Tibial nerve (tissue), 4 donors: ENCODE results near the gene RPL29. TPM values are rescaled to one million over a fixed set of nuclear protein-coding genes. Genes with fewer than 3 reads are reported as not detected.

Experiments used
- DNase-seq, 2 donors: peaks; one replicate each; pipeline ENCODE4 v3.0.0-alpha.2; 2019; ENCODE audit warnings: low spot score in 2 of 2
- H3K27ac ChIP-seq, 4 donors: fragments of 200-600 bp; sonication (generic) in 3 of 4; one replicate each; pipeline ENCODE4 v1.5.1; 2017 to 2019; ENCODE audit warnings: mild to moderate bottlenecking in 1 of 4
- H3K27me3 ChIP-seq, 2 donors: fragments of 200-600 bp; sonication (generic) in 1 of 2; one replicate each; pipeline versions ENCODE4 v1.5.1 to v1.6.0; 2017 to 2019
- H3K36me3 ChIP-seq, 3 donors: fragments of 200-600 bp; sonication (generic); one replicate each; pipeline ENCODE4 v1.5.1; 2018 to 2019
- H3K4me1 ChIP-seq, 4 donors: fragments of 200-600 bp; sonication (generic) in 3 of 4; one replicate each; pipeline ENCODE4 v1.5.1; 2017 to 2019
- H3K4me3 ChIP-seq, 4 donors: fragments of 200-600 bp; sonication (generic) in 3 of 4; one replicate each; pipeline ENCODE4 v1.5.1; 2017 to 2019; ENCODE audit warnings: mild to moderate bottlenecking in 1 of 4, moderate library complexity in 1 of 4
- H3K9me3 ChIP-seq, 4 donors: fragments of 200-600 bp; sonication (generic) in 3 of 4; one replicate each; pipeline ENCODE4 v1.5.1; 2017 to 2019
- CTCF ChIP-seq, 5 experiments: fragments of 200-600 bp in 3 of 5; fragments of 450-650 bp in 2 of 5; sonication (generic) in 3 of 5; IDR thresholded peaks; one replicate each; pipeline ENCODE4 v1.5.1; 2016 to 2019; ENCODE audit warnings: antibody characterized with exemption in 5 of 5, mild to moderate bottlenecking in 3 of 5, moderate library complexity in 2 of 5
- EP300 ChIP-seq, 2 donors: sonication (generic); formaldehyde crosslinking; IDR thresholded peaks; one replicate each; pipeline ENCODE4 v1.6.1; 2017; ENCODE audit warnings: antibody characterized with exemption in 2 of 2, mild to moderate bottlenecking in 1 of 2
- POLR2A ChIP-seq, 2 donors: fragments of 450-650 bp; IDR thresholded peaks; one replicate each; pipeline ENCODE4 v1.6.1; 2017; ENCODE audit warnings: antibody characterized with exemption in 2 of 2, mild to moderate bottlenecking in 2 of 2, moderate library complexity in 2 of 2
- WGBS, 2 donors: methylation state at CpG; one replicate each; pipeline ENCODE4 v1.1.5; 2018; 5-methylcytosine and 5-hydroxymethylcytosine counted together
- total RNA-seq, 4 donors: library from RNA; depleted of rRNA; stranded (reverse); fragments of >200 nt; gene quantifications; one replicate each; pipeline ENCODE4 v1.1.0, GENCODE V29; 2016

Gene RPL29
- total RNA-seq, 4 donors from 2014 or later, result 809 to 1,472 (median 1,336) TPM

- TF ChIP-seq EP300 (IDR thresholded peaks at IDR 0.05) (no peak), POLR2A (IDR thresholded peaks at IDR 0.05) (no peak), CTCF (IDR thresholded peaks at IDR 0.05) (no peak)
- H3K9me3 ChIP-seq, result no peaks in the 10 kb centered on the region
- no peak for DNase-seq
- H3K4me1 ChIP-seq, result peaks cover 0 to 28% (median 9%) of the 10 kb centered on the region in 4 donors
- no peaks in the 10 kb centered on the region for H3K27me3 ChIP-seq
- H3K36me3 ChIP-seq, result no peaks in the 10 kb centered on the region
- no peak overlapping the region for H3K4me3 ChIP-seq
- H3K27ac ChIP-seq, result no peak overlapping the region
- 82 to 94% methylated on average over 6 of the region's 6 CpGs for WGBS, 2 donors
These were observed 11.1 kb upstream of the RPL29 start for GRCh38 chr3:52006820-52007133.

- 47 to 49% methylated on average over 5 to 6 of the region's 8 CpGs for WGBS, 2 donors
- no peak for TF ChIP-seq POLR2A (IDR thresholded peaks at IDR 0.05)
- no peak for TF ChIP-seq CTCF (IDR thresholded peaks at IDR 0.05)
- TF ChIP-seq EP300 (IDR thresholded peaks at IDR 0.05), result no peak
- no peak overlapping the region for H3K4me3 ChIP-seq
- no peaks in the 10 kb centered on the region for H3K36me3 ChIP-seq
- H3K4me1 ChIP-seq, result peaks cover 0 to 33% (median 12%) of the 10 kb centered on the region in 4 donors
- no peaks in the 10 kb centered on the region for H3K27me3 ChIP-seq
- DNase-seq, result no peak
- peak overlapping the region in 2 of 4 donors; percentile 56 to 67 for H3K27ac ChIP-seq
- no peaks in the 10 kb centered on the region for H3K9me3 ChIP-seq
These were observed 10.5 kb upstream of the RPL29 start for GRCh38 chr3:52006017-52006819.

GRCh38 chr3:52005571-52005986 lies 9.9 kb upstream of the RPL29 start:
- no peak for DNase-seq
- Histone ChIP-seq H3K9me3 (no peaks in the 10 kb centered on the region), H3K27me3 (no peaks in the 10 kb centered on the region), H3K36me3 (no peaks in the 10 kb centered on the region), H3K4me3 (no peak overlapping the region), H3K27ac (peak overlapping the region in 2 of 4 donors; percentile 56 to 67), H3K4me1 (peaks cover 0 to 33% (median 12%) of the 10 kb centered on the region in 4 donors)
- no peak for TF ChIP-seq EP300 (IDR thresholded peaks at IDR 0.05)
- TF ChIP-seq CTCF (IDR thresholded peaks at IDR 0.05), result no peak
- TF ChIP-seq POLR2A (IDR thresholded peaks at IDR 0.05), result no peak
- 2 to 4% methylated on average over 6 to 12 of the region's 15 CpGs for WGBS, 2 donors

DNA sequence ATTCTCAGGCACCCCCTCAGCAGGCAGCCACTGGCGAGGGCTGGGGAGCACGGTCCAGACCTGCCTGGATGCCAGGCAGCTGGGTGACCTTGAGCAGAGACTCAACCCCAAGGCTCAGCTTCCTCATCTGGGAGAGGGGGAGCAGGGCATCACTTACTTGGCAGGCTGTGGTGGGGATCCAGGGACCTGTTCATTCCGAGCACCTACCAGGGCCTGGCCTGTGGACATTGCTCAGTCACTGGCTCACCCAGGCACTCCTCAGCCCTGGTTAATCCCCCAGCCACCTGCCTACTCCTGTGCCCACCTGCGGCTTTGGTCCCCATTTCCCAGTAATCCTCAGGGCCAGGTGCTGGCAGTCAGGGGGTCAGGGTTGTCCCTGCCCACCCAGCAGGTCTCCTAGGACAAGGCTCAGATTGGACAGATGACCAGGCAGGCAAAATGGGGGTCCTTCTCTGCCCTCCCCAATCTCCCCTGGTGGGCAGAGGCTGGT lies 9.3 kb upstream of the RPL29 start:
- Histone ChIP-seq H3K4me1 (peaks cover 0 to 33% (median 12%) of the 10 kb centered on the region in 4 donors), H3K36me3 (no peaks in the 10 kb centered on the region), H3K9me3 (no peaks in the 10 kb centered on the region), H3K27ac (peak overlapping the region in 2 of 4 donors; percentile 56 to 67), H3K27me3 (no peaks in the 10 kb centered on the region), H3K4me3 (no peak overlapping the region)
- no peak for DNase-seq
- 90 to 93% methylated on average over 3 to 4 of the region's 4 CpGs for WGBS, 2 donors
- TF ChIP-seq CTCF (IDR thresholded peaks at IDR 0.05) (no peak), POLR2A (IDR thresholded peaks at IDR 0.05) (no peak), EP300 (IDR thresholded peaks at IDR 0.05) (no peak)

- no peak for DNase-seq
- H3K27ac ChIP-seq, result peak overlapping the region in 2 of 4 donors; percentile 56 to 67
- no peaks in the 10 kb centered on the region for H3K36me3 ChIP-seq
- no peak overlapping the region for H3K4me3 ChIP-seq
- no peaks in the 10 kb centered on the region for H3K27me3 ChIP-seq
- 50 to 51% methylated on average over 15 to 16 of the region's 16 CpGs for whole genome bisulfite sequencing, 2 donors
- peaks cover 0 to 33% (median 12%) of the 10 kb centered on the region in 4 donors for H3K4me1 ChIP-seq
- peak; percentile 26 to 80 (median 62) for TF ChIP-seq CTCF (IDR thresholded peaks at IDR 0.05)
- TF ChIP-seq EP300 (IDR thresholded peaks at IDR 0.05), result peak in 1 of 2 donors; percentile 34
- TF ChIP-seq POLR2A (IDR thresholded peaks at IDR 0.05), result no peak
- H3K9me3 ChIP-seq, result no peaks in the 10 kb centered on the region
These were observed 8.6 kb upstream of the RPL29 start for GRCh38 chr3:52004163-52004787.
